GM18861 (cell line): ENCODE measurements around the gene NOP10.

Source experiments
- ATAC-seq: cut with Tn5 transposase; IDR thresholded peaks from one replicate; pipeline ENCODE4 v1.9.1; 2021; ENCODE audit not compliant: unreplicated experiment

NOP10 gene

GRCh38 chr15:34334672-34335071 lies 8.3 kb downstream of the NOP10 start:
- no peak for ATAC-seq

GRCh38 chr15:34332553-34333120 lies 10.3 kb downstream of the NOP10 start:
- ATAC-seq, result no peak

GRCh38 chr15:34331809-34332208 lies 11.1 kb downstream of the NOP10 start:
- no peak for ATAC-seq

GRCh38 chr15:34330279-34330678 lies 12.7 kb downstream of the NOP10 start:
- ATAC-seq, result no peak

- ATAC-seq, result no peak
Observed at GRCh38 chr15:34329006-34329405, 13.9 kb downstream of the NOP10 start.

GRCh38 chr15:34327906-34328305 lies 15.0 kb downstream of the NOP10 start:
- no peak for ATAC-seq

- no peak for ATAC-seq
Observed at GRCh38 chr15:34325368-34325767, 17.6 kb downstream of the NOP10 start.

- no peak for ATAC-seq
Observed at GRCh38 chr15:34324933-34325332, 18.0 kb downstream of the NOP10 start.

GRCh38 chr15:34323217-34323616 lies 19.7 kb downstream of the NOP10 start:
- no peak for ATAC-seq

GRCh38 chr15:34318277-34319079 lies 24.5 kb downstream of the NOP10 start:
- peak; percentile 62 for ATAC-seq

GRCh38 chr15:34314491-34315490 lies 28.1 kb downstream of the NOP10 start:
- ATAC-seq, result no peak

- ATAC-seq, result no peak
Observed at GRCh38 chr15:34311563-34311962, 31.4 kb downstream of the NOP10 start.

GRCh38 chr15:34304613-34305012 lies 38.3 kb downstream of the NOP10 start:
- no peak for ATAC-seq

- ATAC-seq, result no peak
Observed at GRCh38 chr15:34301058-34301457, 41.9 kb downstream of the NOP10 start.

GRCh38 chr15:34297059-34297458 lies 45.9 kb downstream of the NOP10 start:
- no peak for ATAC-seq

- ATAC-seq, result no peak
Observed at GRCh38 chr15:34292621-34293020, 50.3 kb downstream of the NOP10 start.
